Type B pancreatic cell (in vitro differentiated cells): ENCODE results near the gene CYFIP1. TPM values are rescaled to one million over a fixed set of nuclear protein-coding genes. Genes with fewer than 3 reads are reported as not detected.
"Not testable (repeated sequence)": the region's sequence is repeated elsewhere in the genome, so short reads cannot be mapped to it uniquely, and the experiment has no call there.

ENCODE experiments used
- DNase-seq: peaks from one replicate; pipeline ENCODE4 v3.0.0; 2021; ENCODE audit warnings: mixed read lengths; ENCODE audit not compliant: unreplicated experiment; ENCODE audit errors: extremely low spot score
- H3K27ac Mint-ChIP-seq: 2 replicates; pipeline ENCODE4 v1.8.0; 2021; ENCODE audit warnings: mild to moderate bottlenecking, mixed read lengths
- H3K27me3 Mint-ChIP-seq: 2 replicates; pipeline ENCODE4 v1.8.0; 2021; ENCODE audit warnings: mixed read lengths
- H3K36me3 Mint-ChIP-seq: 2 replicates; pipeline ENCODE4 v1.8.0; 2021; ENCODE audit warnings: mixed read lengths
- H3K4me1 Mint-ChIP-seq: one replicate; pipeline ENCODE4 v1.8.0; 2021; ENCODE audit warnings: mixed read lengths; ENCODE audit not compliant: unreplicated experiment
- H3K4me3 Mint-ChIP-seq: 2 replicates; pipeline ENCODE4 v1.8.0; 2021; ENCODE audit warnings: mild to moderate bottlenecking, mixed read lengths
- H3K9me3 Mint-ChIP-seq: 2 replicates; pipeline ENCODE4 v1.8.0; 2021; ENCODE audit warnings: mixed read lengths
- CTCF ChIP-seq: fragments of 200-600 bp; sonication (generic); conservative IDR thresholded peaks from 2 replicates; pipeline ENCODE4 v1.5.0; 2021; ENCODE audit warnings: antibody characterized with exemption, mild to moderate bottlenecking
- long read RNA-seq: library from polyadenylated mRNA; unstranded; transcript quantifications from one replicate; pipeline ENCODE4 v2.0.0, GENCODE V29; 2020
- total RNA-seq: library from RNA; stranded (reverse); gene quantifications from 2 replicates; pipeline ENCODE4 v1.2.1, GENCODE V29; 2021; ENCODE audit warnings: low replicate concordance

Gene CYFIP1
- 108 and 118 TPM in 2 replicates for total RNA-seq
- long read RNA-seq, full-length matches to known transcripts: 73 of 189 reads
- long read RNA-seq, partial matches to known transcripts: 99 of 189 reads
- long read RNA-seq, other reads (novel, unspliced or antisense): 17 of 189 reads

GRCh38 chr15:22980189-22981050, at the start of gene CYFIP1:
TSS of gene CYFIP1 (minus strand) at chr15:22980368. CDS start at chr15:22947285, 33,083 bp downstream.
- peak; percentile 84 for DNase-seq
- no peaks in the 10 kb centered on the region for H3K27me3 Mint-ChIP-seq
- peak within 1 kb of the TSS; percentile 99 for H3K4me3 Mint-ChIP-seq
- no peaks in the 10 kb centered on the region for H3K36me3 Mint-ChIP-seq
- peaks cover 11% of the 10 kb centered on the region for H3K4me1 Mint-ChIP-seq
- no peak for TF ChIP-seq CTCF
- H3K9me3 Mint-ChIP-seq: no peaks in the 10 kb centered on the region
- H3K27ac Mint-ChIP-seq: peak within 1 kb of the TSS; percentile 93

DNA sequence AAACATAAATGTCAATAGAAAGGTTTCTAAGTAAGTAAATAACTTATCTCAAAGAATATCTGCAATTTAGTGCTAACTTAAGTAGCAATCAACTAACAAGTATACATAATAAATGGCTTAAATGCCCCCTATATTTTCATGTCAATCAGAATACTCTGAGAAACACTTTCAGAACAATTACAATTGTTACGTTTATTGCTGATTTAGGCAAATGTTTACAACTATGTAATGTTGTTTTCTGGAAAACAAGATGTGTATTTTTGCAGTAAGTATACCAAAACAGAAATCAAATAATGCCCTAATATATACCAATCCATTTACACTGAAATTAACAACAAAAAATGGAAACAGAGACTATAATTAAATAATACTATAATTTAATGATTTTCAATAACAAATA, 46.0 kb upstream of the CYFIP1 start:
- Mint-ChIP-seq H3K27me3 (no peaks in the 10 kb centered on the region), H3K36me3 (peaks cover 15% of the 10 kb centered on the region)

DNA sequence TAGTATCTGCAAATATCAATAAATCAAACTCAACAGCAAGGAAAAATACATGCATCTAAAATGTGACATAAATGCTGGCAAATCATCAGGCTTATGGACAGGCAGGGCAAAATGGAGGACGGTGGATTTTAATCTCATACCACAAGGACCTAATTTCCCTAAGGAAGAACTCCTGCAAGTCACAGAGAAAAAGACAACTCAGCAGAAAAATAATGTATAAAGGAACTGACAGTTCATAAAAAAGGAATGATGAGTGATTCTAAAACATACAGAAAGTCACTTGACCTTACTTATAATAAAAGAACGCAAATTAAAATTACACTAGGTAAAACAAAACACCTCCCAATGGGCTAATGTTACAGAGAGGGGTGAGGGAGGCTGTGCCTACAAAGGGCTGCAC, 42.0 kb upstream of the CYFIP1 start:
- Mint-ChIP-seq H3K36me3 (peaks cover 10% of the 10 kb centered on the region), H3K27ac (no peak overlapping the region), H3K4me1 (no peaks in the 10 kb centered on the region), H3K27me3 (no peaks in the 10 kb centered on the region), H3K9me3 (no peaks in the 10 kb centered on the region), H3K4me3 (no peak overlapping the region)
- no peak for TF ChIP-seq CTCF
- DNase-seq: no peak

More for the DNA sequence above, 46.0 kb upstream of the CYFIP1 start:
- no peak overlapping the region for H3K4me3 Mint-ChIP-seq
- H3K27ac Mint-ChIP-seq: no peak overlapping the region
- DNase-seq: no peak
- no peaks in the 10 kb centered on the region for H3K9me3 Mint-ChIP-seq
- no peaks in the 10 kb centered on the region for H3K4me1 Mint-ChIP-seq
- TF ChIP-seq CTCF: no peak

DNA sequence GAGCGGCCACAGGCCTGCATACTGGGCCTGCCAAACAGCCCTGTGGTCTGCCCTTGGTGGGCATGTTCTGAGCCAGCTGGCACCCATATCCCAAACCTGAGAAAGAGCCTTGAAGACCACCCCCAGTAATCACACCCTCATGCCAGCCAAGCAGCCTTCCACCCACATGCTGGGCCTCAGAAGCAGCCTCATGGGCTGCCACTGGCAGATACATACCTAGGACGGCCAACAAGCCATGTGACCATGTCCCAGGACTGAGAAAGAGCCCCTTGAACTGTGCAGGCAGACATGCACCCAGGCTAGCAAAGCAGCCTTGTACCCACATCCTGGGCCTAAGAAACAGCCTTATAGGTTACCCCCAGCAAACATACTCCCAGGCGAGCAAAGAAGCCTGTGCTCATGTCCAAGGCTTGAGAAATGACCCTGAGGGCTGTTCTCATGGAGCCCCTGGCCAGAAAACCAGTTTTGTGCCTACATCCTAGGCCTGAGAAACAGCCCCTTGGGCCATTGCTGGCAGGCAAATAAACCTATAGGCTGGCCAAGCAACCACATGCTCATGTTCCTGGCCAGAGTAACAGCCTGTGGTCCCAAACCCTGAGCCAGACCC, 34.3 kb upstream of the CYFIP1 start:
- H3K4me1 Mint-ChIP-seq: no peaks in the 10 kb centered on the region
- H3K36me3 Mint-ChIP-seq: peaks cover 18% of the 10 kb centered on the region
- TF ChIP-seq CTCF: no peak
- H3K9me3 Mint-ChIP-seq: no peaks in the 10 kb centered on the region
- no peak overlapping the region for H3K4me3 Mint-ChIP-seq
- H3K27me3 Mint-ChIP-seq: no peaks in the 10 kb centered on the region
- H3K27ac Mint-ChIP-seq: no peak overlapping the region
- no peak for DNase-seq

DNA sequence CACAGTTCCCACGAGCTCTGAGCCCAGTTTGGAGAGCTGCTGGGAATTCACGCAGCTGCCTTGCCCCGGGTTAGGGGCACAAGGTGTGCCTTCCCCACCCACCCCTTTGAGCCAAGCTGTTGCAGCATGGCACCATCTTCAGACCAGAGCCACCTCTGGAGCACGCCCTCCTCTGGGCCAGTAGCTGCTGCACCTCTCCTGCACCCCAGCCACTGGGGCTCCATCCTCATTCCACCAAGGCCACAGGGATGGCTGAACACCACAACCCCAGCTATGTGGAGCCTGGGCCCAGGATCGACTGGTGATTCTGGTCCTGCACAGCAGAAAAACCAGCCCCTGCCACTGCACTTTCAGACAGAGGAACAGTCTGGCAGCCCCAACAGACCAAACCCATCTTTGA, 33.5 kb upstream of the CYFIP1 start:
- H3K4me1 Mint-ChIP-seq: no peaks in the 10 kb centered on the region
- no peak for TF ChIP-seq CTCF
- peaks cover 18% of the 10 kb centered on the region for H3K36me3 Mint-ChIP-seq
- no peaks in the 10 kb centered on the region for H3K9me3 Mint-ChIP-seq
- no peak for DNase-seq
- no peaks in the 10 kb centered on the region for H3K27me3 Mint-ChIP-seq
- H3K27ac Mint-ChIP-seq: no peak overlapping the region
- H3K4me3 Mint-ChIP-seq: no peak overlapping the region

- H3K4me1 Mint-ChIP-seq, H3K4me3 Mint-ChIP-seq, H3K27me3 Mint-ChIP-seq, DNase-seq, H3K9me3 Mint-ChIP-seq, H3K27ac Mint-ChIP-seq: not testable (repeated sequence)
- H3K36me3 Mint-ChIP-seq: peaks cover 20% of the 10 kb centered on the region
Measured at GRCh38 chr15:23012616-23013015, 32.4 kb upstream of the CYFIP1 start.
